Chondrocyte (in vitro differentiated cells): ENCODE measurements around the gene XKRX. TPM values are rescaled to one million over a fixed set of nuclear protein-coding genes. Genes with fewer than 3 reads are reported as not detected.

Source experiments
- DNase-seq: peaks from one replicate; pipeline ENCODE4 v3.0.0; 2021; ENCODE audit warnings: mixed read lengths, low spot score
- H3K27ac Mint-ChIP-seq: one replicate; pipeline ENCODE4 v1.8.0; 2021; ENCODE audit warnings: mild to moderate bottlenecking, moderate library complexity, mixed read lengths; ENCODE audit not compliant: unreplicated experiment
- H3K27me3 Mint-ChIP-seq: 2 replicates; pipeline ENCODE4 v1.8.0; 2021; ENCODE audit warnings: low read depth, mixed read lengths
- H3K36me3 Mint-ChIP-seq: 2 replicates; pipeline ENCODE4 v1.8.0; 2021; ENCODE audit warnings: low read depth, mixed read lengths
- H3K4me1 Mint-ChIP-seq: 2 replicates; pipeline ENCODE4 v1.8.0; 2021; ENCODE audit warnings: low read depth, mild to moderate bottlenecking, mixed read lengths
- H3K4me3 Mint-ChIP-seq: one replicate; pipeline ENCODE4 v1.8.0; 2021; ENCODE audit warnings: mild to moderate bottlenecking, moderate library complexity, mixed read lengths; ENCODE audit not compliant: unreplicated experiment
- H3K9me3 Mint-ChIP-seq: 2 replicates; pipeline ENCODE4 v1.8.0; 2021; ENCODE audit warnings: low read depth, mixed read lengths
- CTCF ChIP-seq: fragments of 200-600 bp; sonication (generic); IDR thresholded peaks from 2 replicates; pipeline ENCODE4 v1.5.0; 2021; ENCODE audit warnings: antibody characterized with exemption, mild to moderate bottlenecking, moderate library complexity
- total RNA-seq: library from RNA; stranded (reverse); gene quantifications from 3 replicates; pipeline ENCODE4 v1.2.1, GENCODE V29; 2021

The XKRX gene
- total RNA-seq, 1 donor from 2014 or later, result not detected

DNA sequence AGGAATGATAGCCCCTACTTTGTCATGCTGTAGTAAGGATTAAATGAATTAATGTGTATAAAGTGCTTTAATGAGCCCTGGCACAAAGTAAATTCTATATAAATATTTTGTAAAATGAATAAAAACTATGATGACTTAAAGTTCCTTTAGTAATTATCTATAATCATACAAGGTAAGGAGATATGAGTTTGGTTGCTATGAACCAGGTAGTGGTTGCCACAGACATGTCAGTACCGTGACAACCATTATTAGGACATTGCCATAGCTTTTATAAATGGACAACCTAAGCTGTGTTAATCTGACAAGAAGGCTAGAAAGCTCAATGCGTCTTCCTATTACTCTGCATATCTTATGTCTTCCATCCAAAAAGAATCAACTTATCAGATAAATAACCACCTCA lies 40.7 kb upstream of the XKRX start, which contains the start of gene ARL13A:
Gene ARL13A (plus strand): TSS at position 301 of the 400 bp plus-strand sequence. CDS start 3,982 bp downstream, outside the sequence.
- Mint-ChIP-seq H3K4me1 (no peaks in the 10 kb centered on the region), H3K9me3 (peaks cover 19% of the 10 kb centered on the region), H3K27me3 (no peaks in the 10 kb centered on the region), H3K27ac (no peak within 1 kb of the TSS), H3K36me3 (no peaks in the 10 kb centered on the region), H3K4me3 (no peak within 1 kb of the TSS)
- no peak for DNase-seq
- TF ChIP-seq CTCF, result no peak

DNA sequence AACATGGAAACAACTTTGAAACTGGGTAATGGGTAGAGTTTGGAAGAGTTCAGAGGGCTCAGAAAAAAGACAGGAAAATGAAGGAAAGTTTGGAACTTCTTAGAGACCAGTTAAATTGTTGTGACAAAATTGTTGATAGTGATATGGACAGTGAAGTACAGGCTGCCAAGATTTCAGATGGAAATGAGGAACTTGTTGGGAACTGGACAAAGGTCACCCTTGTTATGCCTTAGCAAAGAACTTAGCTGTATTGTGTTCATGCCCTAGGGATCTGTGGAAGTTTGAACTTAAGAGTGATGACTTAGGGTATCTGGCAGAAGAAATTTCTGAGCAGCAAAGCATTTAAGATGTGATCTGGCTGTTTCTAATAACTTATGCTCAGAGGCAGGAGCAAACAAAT lies 35.6 kb upstream of the XKRX start:
- Mint-ChIP-seq H3K36me3 (no peaks in the 10 kb centered on the region), H3K27me3 (no peaks in the 10 kb centered on the region), H3K4me3 (no peak overlapping the region), H3K4me1 (no peaks in the 10 kb centered on the region), H3K9me3 (peaks cover 20% of the 10 kb centered on the region), H3K27ac (no peak overlapping the region)
- DNase-seq, result no peak
- no peak for TF ChIP-seq CTCF

- no peak for DNase-seq
- H3K27me3 Mint-ChIP-seq, result no peaks in the 10 kb centered on the region
- TF ChIP-seq CTCF, result no peak
- H3K27ac Mint-ChIP-seq, result no peak overlapping the region
- H3K36me3 Mint-ChIP-seq, result no peaks in the 10 kb centered on the region
- no peaks in the 10 kb centered on the region for H3K4me1 Mint-ChIP-seq
- H3K4me3 Mint-ChIP-seq, result no peak overlapping the region
- peaks cover 21% of the 10 kb centered on the region for H3K9me3 Mint-ChIP-seq
Measured at GRCh38 chrX:100962811-100963210, 34.1 kb upstream of the XKRX start.

DNA sequence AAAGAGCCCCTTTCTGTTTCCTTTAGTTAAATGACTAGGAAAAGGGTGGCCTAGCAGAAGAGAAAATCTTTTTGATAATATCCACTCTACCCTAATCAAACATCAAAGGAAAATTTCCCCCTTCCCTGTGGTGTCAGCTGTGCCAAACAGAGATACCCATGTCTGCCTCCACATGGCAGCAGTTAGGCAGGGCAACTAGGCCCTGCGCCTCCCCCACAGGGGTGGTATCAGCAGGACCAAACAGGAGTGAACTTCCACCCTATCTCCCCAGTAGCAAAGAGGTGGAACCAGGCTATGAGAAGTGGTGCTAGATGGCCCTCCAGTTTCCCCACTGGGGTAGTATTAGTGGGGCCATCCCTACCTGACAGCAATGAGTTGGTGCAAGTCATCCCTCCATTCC lies 19.8 kb upstream of the XKRX start:
- Mint-ChIP-seq H3K4me1 (no peaks in the 10 kb centered on the region), H3K9me3 (peaks cover 10% of the 10 kb centered on the region), H3K27me3 (no peaks in the 10 kb centered on the region), H3K27ac (no peak overlapping the region), H3K4me3 (no peak overlapping the region), H3K36me3 (no peaks in the 10 kb centered on the region)
- no peak for TF ChIP-seq CTCF
- no peak for DNase-seq

DNA sequence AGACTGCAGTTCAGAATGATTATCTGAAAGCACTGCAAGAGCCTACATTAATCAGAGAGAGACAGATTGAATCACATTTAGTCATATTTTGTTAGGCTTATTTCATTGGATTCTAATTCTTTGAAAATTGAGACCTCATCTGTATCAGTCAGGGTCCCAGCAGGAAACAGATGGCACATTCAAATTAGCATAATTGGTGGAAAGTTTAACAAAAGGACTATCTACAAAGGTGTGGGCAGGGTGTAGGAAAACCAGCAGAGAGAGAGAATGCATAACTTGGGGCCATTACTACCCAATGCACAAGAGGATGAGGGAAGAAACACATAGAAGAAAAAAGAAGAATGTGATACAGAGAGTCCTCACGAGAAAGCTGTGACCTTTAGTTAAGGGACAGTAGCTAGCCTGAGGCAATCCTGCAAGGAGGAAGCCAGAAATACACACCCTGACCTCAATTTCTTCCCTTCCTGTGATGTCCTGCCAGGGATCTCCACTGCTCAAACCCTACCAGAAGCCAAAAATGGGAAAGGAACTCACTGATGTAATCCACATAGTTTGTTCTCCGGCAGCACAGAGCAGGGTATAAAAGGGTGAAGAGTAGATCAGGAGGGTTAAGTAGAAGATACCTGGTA lies 17.7 kb upstream of the XKRX start:
- H3K9me3 Mint-ChIP-seq, result peaks cover 4% of the 10 kb centered on the region
- H3K4me1 Mint-ChIP-seq, result no peaks in the 10 kb centered on the region
- no peak for DNase-seq
- no peaks in the 10 kb centered on the region for H3K36me3 Mint-ChIP-seq
- H3K27me3 Mint-ChIP-seq, result no peaks in the 10 kb centered on the region
- no peak for TF ChIP-seq CTCF
- H3K27ac Mint-ChIP-seq, result no peak overlapping the region
- no peak overlapping the region for H3K4me3 Mint-ChIP-seq
